Measurements from ENCODE around the gene ARID1B.

- TF ChIP-seq CTCF (IDR thresholded peaks at IDR 0.05), result no peak
- TF ChIP-seq POLR2A (IDR thresholded peaks at IDR 0.05), result no peak
Observed at GRCh38 chr6:157002774-157003173, 225.6 kb downstream of the ARID1B start.

Measured in adrenal gland (tissue), 5 donors.